HCT116 (cell line): ENCODE measurements around the gene NOXO1. TPM values are rescaled to one million over a fixed set of nuclear protein-coding genes. Genes with fewer than 3 reads are reported as not detected.

Source experiments
- ATAC-seq: fragments of 200-7000 bp; cut with Tn5 transposase; 2 replicates; pipeline ENCODE4 v1.9.1; 2020; ENCODE audit warnings: mild to moderate bottlenecking, moderate library complexity
- BruUV-seq: library from RNA; stranded (reverse); fragments of 400-500 nt; replicated peaks from 2 replicates; lab custom pipeline; 2021; lab: Mats Ljungman, UMichigan
- CTCF ChIA-PET: fragments of 300-600 bp; sonication (Branson Sonifier 250); formaldehyde crosslinking; loops from one replicate; lab custom pipeline; 2021; ENCODE audit warnings: antibody characterized with exemption; lab: Charles Lee
- POLR2A ChIA-PET: fragments of 300-600, 350-600 bp; sonication (Branson Sonifier 250); formaldehyde crosslinking; loops from one replicate; lab custom pipeline; 2021; ENCODE audit warnings: antibody characterized with exemption; lab: Charles Lee
- RAD21 ChIA-PET, 2 experiments: fragments of 300-600 bp; sonication (Branson Sonifier 250); formaldehyde crosslinking; loops; one replicate each; lab custom pipeline; 2023; ENCODE audit warnings: low total read pairs in 2 of 2; ENCODE audit not compliant: uncharacterized antibody in 2 of 2, unreplicated experiment in 2 of 2, low non-redundant PET in 1 of 2; lab: Charles Lee
- DNase-seq: peaks from one replicate; pipeline ENCODE4 v3.0.0-alpha.2; 2010; ENCODE audit warnings: low read depth, low spot score
- H2AFZ ChIP-seq: fragments of 200-600 bp; shearing (Covaris generic), sonication (generic); 2 replicates; pipeline ENCODE4 v1.6.1; 2017; ENCODE audit warnings: low read depth, mixed run types, mixed read lengths, antibody characterized with exemption, low read length; ENCODE audit not compliant: poor library complexity, severe bottlenecking
- H3K27ac ChIP-seq: 2 replicates; pipeline ENCODE4 v1.5.1; 2012; ENCODE audit warnings: low read depth, low read length
- H3K27me3 ChIP-seq: fragments of 200-600 bp; sonication (generic); 2 replicates; pipeline ENCODE4 v1.6.1; 2016; ENCODE audit warnings: mixed run types, low read length, mixed read lengths; ENCODE audit not compliant: insufficient read depth
- H3K36me3 ChIP-seq, 2 experiments: fragments of 200-500 bp in 1 of 2; fragments of 200-600 bp in 1 of 2; sonication (Bioruptor generic) in 1 of 2; sonication (generic) in 1 of 2; 2 replicates each; pipeline versions ENCODE4 v1.5.1 to v1.6.1; 2014 to 2016; ENCODE audit warnings: low read length in 2 of 2, inconsistent platforms in 1 of 2, mixed read lengths in 1 of 2, mixed run types in 1 of 2; ENCODE audit not compliant: insufficient read depth in 2 of 2, control insufficient read depth in 1 of 2
- H3K4me1 ChIP-seq, 2 experiments: fragments of 200-600 bp in 1 of 2; sonication (generic) in 1 of 2; 2 replicates each; pipeline versions ENCODE4 v1.5.1 to v1.6.1; 2012 to 2017; ENCODE audit warnings: low read length in 2 of 2, inconsistent platforms in 1 of 2, mild to moderate bottlenecking in 1 of 2, mixed read lengths in 1 of 2, mixed run types in 1 of 2, moderate library complexity in 1 of 2; ENCODE audit not compliant: insufficient read depth in 2 of 2, control insufficient read depth in 1 of 2
- H3K4me2 ChIP-seq: fragments of 200-600 bp; sonication (generic); 2 replicates; pipeline ENCODE4 v1.6.1; 2017; ENCODE audit warnings: mixed run types, low read length, mixed read lengths
- H3K4me3 ChIP-seq, 2 experiments: fragments of 200-600 bp in 1 of 2; sonication (generic) in 1 of 2; replicated peaks in 1 of 2; 2 replicates each; pipeline ENCODE4 v1.5.1; 2011 to 2016; ENCODE audit warnings: low read length in 2 of 2, control low read depth in 1 of 2, low read depth in 1 of 2, mild to moderate bottlenecking in 1 of 2, mixed read lengths in 1 of 2, mixed run types in 1 of 2
- H3K79me2 ChIP-seq: fragments of 200-600 bp; sonication (generic); 2 replicates; pipeline ENCODE4 v1.6.1; 2017; ENCODE audit warnings: mild to moderate bottlenecking, mixed run types, low read length, moderate library complexity, mixed read lengths; ENCODE audit not compliant: insufficient read depth
- H3K9ac ChIP-seq: fragments of 200-600 bp; sonication (generic); 2 replicates; pipeline ENCODE4 v1.6.1; 2016; ENCODE audit warnings: low read length, mixed read lengths
- H3K9me2 ChIP-seq: fragments of 200-600 bp; sonication (generic), shearing (Covaris generic); 2 replicates; pipeline ENCODE4 v1.6.1; 2017; ENCODE audit warnings: mixed run types, mild to moderate bottlenecking, moderate library complexity; ENCODE audit not compliant: insufficient read depth
- H3K9me3 ChIP-seq, 2 experiments: fragments of 200-500 bp in 1 of 2; fragments of 200-600 bp in 1 of 2; sonication (Bioruptor generic) in 1 of 2; sonication (generic) in 1 of 2; 2 replicates each; pipeline ENCODE4 v1.6.1; 2014 to 2017; ENCODE audit warnings: low read length in 2 of 2, mixed read lengths in 2 of 2, inconsistent platforms in 1 of 2, low read depth in 1 of 2, mild to moderate bottlenecking in 1 of 2, mixed run types in 1 of 2, moderate library complexity in 1 of 2; ENCODE audit not compliant: control insufficient read depth in 1 of 2, insufficient read depth in 1 of 2
- H4K20me1 ChIP-seq: fragments of 200-600 bp; sonication (generic), shearing (Covaris generic); 2 replicates; pipeline ENCODE4 v1.6.1; 2017; ENCODE audit warnings: mixed run types, mild to moderate bottlenecking, moderate library complexity; ENCODE audit not compliant: insufficient read depth
- CEBPB ChIP-seq: IDR thresholded peaks from 2 replicates; pipeline ENCODE4 v1.6.1; 2012; ENCODE audit warnings: low read depth
- CTCF ChIP-seq, 3 experiments: fragments of 200-600 bp in 1 of 3; sonication (generic) in 1 of 3; IDR thresholded peaks in 2 of 3; conservative IDR thresholded peaks in 1 of 3; 2 replicates each; pipeline ENCODE4 v1.5.1; 2012 to 2017; ENCODE audit warnings: low read depth in 2 of 3, low read length in 2 of 3, antibody characterized with exemption in 1 of 3, borderline replicate concordance in 1 of 3, control low read depth in 1 of 3, mild to moderate bottlenecking in 1 of 3, mixed read lengths in 1 of 3, mixed run types in 1 of 3, moderate library complexity in 1 of 3; ENCODE audit not compliant: insufficient read depth in 1 of 3
- EGR1 ChIP-seq: IDR thresholded peaks from 2 replicates; pipeline ENCODE4 v1.6.1; 2012; ENCODE audit warnings: low read depth
- EZH2 ChIP-seq: fragments of 200-600 bp; sonication (generic); IDR thresholded peaks from 2 replicates; pipeline ENCODE4 v1.6.1; 2017; ENCODE audit warnings: antibody characterized with exemption, mixed run types
- JUND ChIP-seq: IDR thresholded peaks from 2 replicates; pipeline ENCODE4 v1.6.1; 2012
- POLR2A ChIP-seq: IDR thresholded peaks from 2 replicates; pipeline ENCODE4 v1.7.0; 2011; ENCODE audit warnings: borderline replicate concordance; ENCODE audit not compliant: insufficient read depth, insufficient read length; ENCODE audit errors: extremely low read depth
- POLR2AphosphoS5 ChIP-seq: IDR thresholded peaks from 2 replicates; pipeline ENCODE4 v1.6.1; 2011; ENCODE audit warnings: mild to moderate bottlenecking, low read depth, low read length, moderate library complexity
- RAD21 ChIP-seq: IDR thresholded peaks from 2 replicates; pipeline ENCODE4 v1.6.1; 2012; ENCODE audit warnings: low read depth, mild to moderate bottlenecking
- SRF ChIP-seq: IDR thresholded peaks from 2 replicates; pipeline ENCODE4 v1.6.1; 2012; ENCODE audit warnings: low read depth
- TCF7L2 ChIP-seq: IDR thresholded peaks from 2 replicates; pipeline ENCODE4 v1.7.0; 2011; ENCODE audit warnings: borderline replicate concordance, inconsistent platforms; ENCODE audit not compliant: insufficient read depth, insufficient read length; ENCODE audit errors: extremely low read depth
- YY1 ChIP-seq: IDR thresholded peaks from 2 replicates; pipeline ENCODE4 v1.6.1; 2011; ENCODE audit warnings: low read length, low read depth, moderate library complexity, mild to moderate bottlenecking; ENCODE audit not compliant: insufficient replicate concordance; ENCODE audit errors: extremely low read depth
- ZFX ChIP-seq: fragments of 450-650 bp; IDR thresholded peaks from 2 replicates; pipeline ENCODE4 v1.6.1; 2017
- ZNF274 ChIP-seq: fragments of 200-500 bp; sonication (Bioruptor generic); IDR thresholded peaks from 2 replicates; pipeline ENCODE4 v1.6.1; 2014; ENCODE audit warnings: mild to moderate bottlenecking, low read depth, low read length, inconsistent platforms
- intact Hi-C: fragments of 100-400 bp; cut with micrococcal nuclease; formaldehyde crosslinking; loops from 2 replicates; pipeline ENCODE4 v1.10.0; 2022
- total RNA-seq: library from RNA; stranded (reverse); gene quantifications from one replicate; pipeline ENCODE4 v1.2.1, GENCODE V29; 2021; ENCODE audit not compliant: unreplicated experiment
- TF ChIP-seq, protein P1 (sequence below): IDR thresholded peaks from 2 replicates; pipeline ENCODE4 v1.6.1; 2012; ENCODE audit warnings: low read depth
- TF ChIP-seq, protein P2 (sequence below): IDR thresholded peaks from 2 replicates; pipeline ENCODE4 v1.6.1; 2011; ENCODE audit warnings: mild to moderate bottlenecking, low read length, moderate library complexity; ENCODE audit not compliant: insufficient replicate concordance; ENCODE audit errors: extremely low read depth
- TF ChIP-seq, protein P3 (sequence below): IDR thresholded peaks from 2 replicates; pipeline ENCODE4 v1.6.1; 2012

Gene NOXO1
- total RNA-seq, 1 experiment from 2014 or later, result 10.0 TPM

GRCh38 chr16:1989209-1990100 is 8.2 kb upstream of the NOXO1 start, which contains the start of gene SYNGR3:
Gene SYNGR3, plus strand, starts transcription at chr16:1989970. Its CDS starts 133 bp downstream, at chr16:1990103.
- H3K4me1 ChIP-seq, result peaks cover 20 to 45% of the 10 kb centered on the region in 2 experiments
- RAD21 ChIA-PET, result no interaction called here
- H3K9me2 ChIP-seq, result no peaks in the 10 kb centered on the region
- CTCF ChIA-PET, result interaction anchor here (0.6 kb wide), 1 partner anchor 25 kb away, joined by 3 read pairs; no protein-coding TSS in a partner anchor
- H3K4me2 ChIP-seq, result peak within 1 kb of the TSS; percentile 67
- peaks cover 17% of the 10 kb centered on the region for H3K79me2 ChIP-seq
- H4K20me1 ChIP-seq, result no peaks in the 10 kb centered on the region
- peak; percentile 49 for ATAC-seq
- no peaks in the 10 kb centered on the region for H3K27me3 ChIP-seq
- peaks cover 6 to 14% of the 10 kb centered on the region in 2 experiments; a peak in 2 of 4 replicates for H3K36me3 ChIP-seq
- TF ChIP-seq EZH2 (no peak), JUND (no peak), CEBPB (no peak), ZFX (no peak), CTCF (IDR thresholded peaks at IDR 0.05 in 2 of 3, conservative IDR thresholded peaks at IDR 0.05 in 1 of 3; ENCODE audit: borderline replicate concordance in 1 of 3, insufficient read depth in 1 of 3, low read depth in 2 of 3, low read length in 2 of 3) (no peak), EGR1 (no peak), YY1 (no peak), POLR2AphosphoS5 (no peak), TCF7L2 (no peak), SRF (no peak), ZNF274 (no peak), POLR2A (no peak), RAD21 (no peak)
- TF ChIP-seq, protein P1, sequence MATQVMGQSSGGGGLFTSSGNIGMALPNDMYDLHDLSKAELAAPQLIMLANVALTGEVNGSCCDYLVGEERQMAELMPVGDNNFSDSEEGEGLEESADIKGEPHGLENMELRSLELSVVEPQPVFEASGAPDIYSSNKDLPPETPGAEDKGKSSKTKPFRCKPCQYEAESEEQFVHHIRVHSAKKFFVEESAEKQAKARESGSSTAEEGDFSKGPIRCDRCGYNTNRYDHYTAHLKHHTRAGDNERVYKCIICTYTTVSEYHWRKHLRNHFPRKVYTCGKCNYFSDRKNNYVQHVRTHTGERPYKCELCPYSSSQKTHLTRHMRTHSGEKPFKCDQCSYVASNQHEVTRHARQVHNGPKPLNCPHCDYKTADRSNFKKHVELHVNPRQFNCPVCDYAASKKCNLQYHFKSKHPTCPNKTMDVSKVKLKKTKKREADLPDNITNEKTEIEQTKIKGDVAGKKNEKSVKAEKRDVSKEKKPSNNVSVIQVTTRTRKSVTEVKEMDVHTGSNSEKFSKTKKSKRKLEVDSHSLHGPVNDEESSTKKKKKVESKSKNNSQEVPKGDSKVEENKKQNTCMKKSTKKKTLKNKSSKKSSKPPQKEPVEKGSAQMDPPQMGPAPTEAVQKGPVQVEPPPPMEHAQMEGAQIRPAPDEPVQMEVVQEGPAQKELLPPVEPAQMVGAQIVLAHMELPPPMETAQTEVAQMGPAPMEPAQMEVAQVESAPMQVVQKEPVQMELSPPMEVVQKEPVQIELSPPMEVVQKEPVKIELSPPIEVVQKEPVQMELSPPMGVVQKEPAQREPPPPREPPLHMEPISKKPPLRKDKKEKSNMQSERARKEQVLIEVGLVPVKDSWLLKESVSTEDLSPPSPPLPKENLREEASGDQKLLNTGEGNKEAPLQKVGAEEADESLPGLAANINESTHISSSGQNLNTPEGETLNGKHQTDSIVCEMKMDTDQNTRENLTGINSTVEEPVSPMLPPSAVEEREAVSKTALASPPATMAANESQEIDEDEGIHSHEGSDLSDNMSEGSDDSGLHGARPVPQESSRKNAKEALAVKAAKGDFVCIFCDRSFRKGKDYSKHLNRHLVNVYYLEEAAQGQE, result no peak
- TF ChIP-seq, protein P2, sequence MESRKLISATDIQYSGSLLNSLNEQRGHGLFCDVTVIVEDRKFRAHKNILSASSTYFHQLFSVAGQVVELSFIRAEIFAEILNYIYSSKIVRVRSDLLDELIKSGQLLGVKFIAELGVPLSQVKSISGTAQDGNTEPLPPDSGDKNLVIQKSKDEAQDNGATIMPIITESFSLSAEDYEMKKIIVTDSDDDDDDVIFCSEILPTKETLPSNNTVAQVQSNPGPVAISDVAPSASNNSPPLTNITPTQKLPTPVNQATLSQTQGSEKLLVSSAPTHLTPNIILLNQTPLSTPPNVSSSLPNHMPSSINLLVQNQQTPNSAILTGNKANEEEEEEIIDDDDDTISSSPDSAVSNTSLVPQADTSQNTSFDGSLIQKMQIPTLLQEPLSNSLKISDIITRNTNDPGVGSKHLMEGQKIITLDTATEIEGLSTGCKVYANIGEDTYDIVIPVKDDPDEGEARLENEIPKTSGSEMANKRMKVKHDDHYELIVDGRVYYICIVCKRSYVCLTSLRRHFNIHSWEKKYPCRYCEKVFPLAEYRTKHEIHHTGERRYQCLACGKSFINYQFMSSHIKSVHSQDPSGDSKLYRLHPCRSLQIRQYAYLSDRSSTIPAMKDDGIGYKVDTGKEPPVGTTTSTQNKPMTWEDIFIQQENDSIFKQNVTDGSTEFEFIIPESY, result no peak
- TF ChIP-seq, protein P3, sequence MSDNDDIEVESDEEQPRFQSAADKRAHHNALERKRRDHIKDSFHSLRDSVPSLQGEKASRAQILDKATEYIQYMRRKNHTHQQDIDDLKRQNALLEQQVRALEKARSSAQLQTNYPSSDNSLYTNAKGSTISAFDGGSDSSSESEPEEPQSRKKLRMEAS, result no peak
- TF ChIP-seq, all 23 proteins: peak for 0
- Histone ChIP-seq H3K9me3 (no peaks in the 10 kb centered on the region), H3K4me3 (peak within 1 kb of the TSS; percentile 53 to 60), H3K9ac (peak within 1 kb of the TSS; percentile 57), H2AFZ (no peak within 1 kb of the TSS), H3K27ac (peak within 1 kb of the TSS; percentile 65)
- POLR2A ChIA-PET, result no interaction called here
- no TSS peak for BruUV-seq
- DNase-seq, result no peak
- intact Hi-C loops, result no loop called here
